HG02588 (cell line): ENCODE measurements around the gene WRNIP1.

Experiments used
- ATAC-seq: cut with Tn5 transposase; IDR thresholded peaks from one replicate; pipeline ENCODE4 v1.9.1; 2021; ENCODE audit warnings: mild to moderate bottlenecking, moderate library complexity; ENCODE audit not compliant: unreplicated experiment

Gene WRNIP1

DNA sequence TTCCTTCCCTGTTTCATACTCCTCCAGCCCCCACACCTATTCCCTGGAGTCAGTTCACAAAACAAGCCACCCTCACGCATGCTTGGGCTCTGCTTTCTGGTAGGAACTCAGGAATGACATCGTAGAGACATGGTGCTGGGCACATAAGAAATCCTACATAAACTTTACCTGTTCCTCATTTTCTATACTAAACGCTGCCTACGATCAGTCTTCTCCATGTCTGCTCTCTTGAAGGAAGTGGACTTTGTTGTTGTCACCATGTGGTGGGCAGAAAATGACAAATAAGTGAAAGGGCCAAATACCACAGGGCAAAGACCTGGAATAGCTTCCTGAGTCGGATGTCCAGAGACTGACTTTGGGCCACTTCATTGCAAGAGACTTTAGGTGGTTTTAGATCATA lies 24.6 kb upstream of the WRNIP1 start:
- ATAC-seq: no peak

DNA sequence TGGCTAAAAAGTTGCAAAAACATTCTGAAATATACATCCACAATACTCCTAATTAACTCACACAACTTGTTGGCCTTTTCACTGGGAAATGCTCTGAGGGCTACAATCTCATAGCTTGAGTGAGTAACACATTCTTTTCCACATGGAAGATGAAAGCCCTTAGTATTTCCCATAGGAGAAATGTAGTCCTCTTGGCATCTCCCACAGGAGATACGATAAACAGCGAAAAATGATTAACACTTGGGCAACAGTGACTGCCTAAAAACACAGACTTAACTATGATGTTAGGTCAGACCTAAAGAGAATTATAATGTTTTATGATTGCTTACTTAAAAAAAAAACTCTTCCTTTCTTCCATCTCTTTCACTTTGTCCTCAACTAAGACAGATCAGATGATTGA lies 23.4 kb upstream of the WRNIP1 start:
- no peak for ATAC-seq

DNA sequence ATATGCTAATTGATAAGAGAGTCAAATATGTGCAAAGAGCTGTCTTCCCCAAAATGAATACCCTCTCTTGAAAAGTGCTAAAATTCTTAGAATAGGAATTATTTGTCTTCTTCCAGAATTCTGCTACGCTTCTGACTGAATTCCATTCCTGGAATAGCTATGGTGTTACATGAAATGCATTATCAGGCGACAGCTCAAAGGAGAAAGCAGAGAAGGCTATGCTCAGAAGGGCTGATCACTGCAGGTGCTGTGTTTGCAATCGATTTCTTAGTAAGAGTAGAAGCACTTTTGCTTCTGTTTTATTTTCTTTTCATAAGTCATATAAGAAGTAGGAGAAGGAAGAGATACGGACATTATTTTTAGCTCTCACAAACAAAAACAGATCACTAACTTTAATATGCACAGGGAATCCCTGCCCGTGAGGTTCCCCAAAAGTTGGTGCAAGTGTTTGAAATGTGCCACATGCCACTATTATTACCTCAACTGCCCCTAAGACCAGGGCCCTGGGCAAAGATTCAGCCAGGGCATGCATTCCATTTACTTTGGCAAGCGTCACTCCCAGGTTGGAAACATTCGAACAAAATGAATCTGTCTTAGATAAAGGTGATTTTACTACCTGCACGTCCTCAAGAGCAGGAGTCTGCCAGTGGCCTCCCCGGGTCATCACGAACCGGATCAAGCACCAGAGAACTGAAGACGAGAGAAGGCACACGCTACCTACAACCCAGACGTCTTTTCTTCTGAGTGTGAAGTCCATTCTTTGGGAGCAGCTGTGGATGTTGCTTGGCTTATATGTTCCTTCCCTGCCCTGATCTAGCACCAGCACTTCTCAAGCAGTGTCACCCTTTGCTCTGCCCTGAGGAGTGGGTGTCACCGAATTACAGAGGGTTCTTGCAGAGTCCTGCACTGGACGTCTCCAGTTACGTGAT lies 21.6 kb upstream of the WRNIP1 start:
- ATAC-seq: no peak

DNA sequence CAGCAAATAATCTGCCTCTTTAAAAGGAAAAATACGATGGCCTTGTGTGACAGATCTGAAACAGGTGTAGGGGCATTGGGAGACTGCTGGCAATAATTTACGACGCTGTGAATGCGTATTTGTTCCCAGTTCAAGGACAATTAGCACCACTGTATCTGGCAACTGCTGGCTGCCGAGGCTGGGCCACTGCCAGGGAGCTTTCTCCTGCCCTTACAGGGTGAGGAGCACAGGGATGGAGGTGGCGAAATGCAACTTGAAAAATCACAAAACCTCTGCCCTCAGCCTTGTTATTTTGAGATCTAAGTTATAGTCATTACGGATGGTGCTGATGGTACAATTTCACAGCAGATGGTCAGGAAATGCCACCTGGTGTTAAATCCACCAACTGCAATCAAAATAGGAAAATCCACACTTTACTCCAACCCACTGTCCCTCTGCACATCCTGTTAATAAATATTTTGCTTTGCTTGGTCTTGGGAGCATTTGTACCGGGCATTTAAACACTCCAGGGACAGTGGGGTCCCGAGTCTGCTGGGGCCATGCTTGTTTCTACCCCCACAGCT lies 20.9 kb upstream of the WRNIP1 start:
- ATAC-seq: no peak

DNA sequence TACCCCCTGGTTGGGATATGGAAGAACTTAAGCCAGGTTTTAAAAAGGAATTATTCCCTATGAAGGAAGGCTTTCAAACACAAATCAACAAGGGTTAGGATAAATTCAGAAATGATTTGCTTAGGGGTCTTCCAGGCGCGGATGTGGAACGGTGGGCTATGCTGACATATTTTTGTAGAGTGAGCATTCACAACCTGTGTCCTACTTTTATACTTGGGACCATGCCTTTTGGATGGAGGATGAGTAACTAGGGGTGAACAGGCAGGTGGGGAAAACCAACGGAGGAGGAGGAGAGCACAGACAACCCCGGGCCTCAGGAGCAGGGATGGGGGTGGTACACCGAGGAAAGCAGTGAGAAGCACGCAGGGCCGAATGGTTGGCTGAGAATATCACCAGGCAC lies 20.4 kb upstream of the WRNIP1 start:
- ATAC-seq: no peak

DNA sequence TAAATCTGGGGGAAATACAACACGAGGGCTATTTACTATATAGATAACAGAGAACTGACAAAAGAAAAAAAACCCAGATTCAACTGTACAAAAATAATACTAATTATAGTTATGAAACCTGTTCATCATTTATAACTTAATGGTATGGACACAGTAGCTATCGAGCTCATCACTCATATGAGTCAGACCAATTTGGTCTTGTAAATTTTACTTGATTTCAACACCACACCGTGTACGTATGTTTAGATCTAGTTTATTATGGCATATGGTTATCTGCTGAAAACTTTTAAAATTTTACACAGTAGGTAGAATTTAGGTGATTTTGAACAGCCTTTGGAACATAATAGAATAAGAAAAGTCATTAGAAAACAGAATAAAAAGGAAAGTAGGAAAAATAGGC lies 19.9 kb upstream of the WRNIP1 start:
- ATAC-seq: no peak

DNA sequence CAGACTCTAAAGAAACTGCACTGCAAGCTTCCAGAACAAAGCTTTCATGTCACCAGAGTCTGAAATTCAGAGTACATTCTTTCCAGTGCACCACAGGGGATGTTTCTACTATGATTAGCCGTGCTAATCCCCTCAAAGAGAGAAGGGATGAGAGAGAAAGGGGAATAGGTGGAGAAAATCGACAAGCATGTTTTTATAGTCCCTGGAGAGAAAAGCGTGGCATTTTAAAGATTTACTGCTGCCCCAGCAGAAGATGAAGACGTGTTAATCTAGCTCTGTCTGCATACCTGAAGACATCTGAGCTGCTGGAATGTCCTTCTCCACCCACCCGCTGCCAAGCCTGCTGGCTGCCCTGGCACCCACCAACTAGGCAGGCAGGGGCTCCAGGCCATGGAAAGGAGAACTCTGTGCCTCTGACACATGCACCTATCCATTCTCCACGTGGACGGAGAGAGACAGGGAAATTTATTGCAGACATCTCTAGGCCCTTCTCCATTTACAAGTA lies 18.6 kb upstream of the WRNIP1 start:
- no peak for ATAC-seq

DNA sequence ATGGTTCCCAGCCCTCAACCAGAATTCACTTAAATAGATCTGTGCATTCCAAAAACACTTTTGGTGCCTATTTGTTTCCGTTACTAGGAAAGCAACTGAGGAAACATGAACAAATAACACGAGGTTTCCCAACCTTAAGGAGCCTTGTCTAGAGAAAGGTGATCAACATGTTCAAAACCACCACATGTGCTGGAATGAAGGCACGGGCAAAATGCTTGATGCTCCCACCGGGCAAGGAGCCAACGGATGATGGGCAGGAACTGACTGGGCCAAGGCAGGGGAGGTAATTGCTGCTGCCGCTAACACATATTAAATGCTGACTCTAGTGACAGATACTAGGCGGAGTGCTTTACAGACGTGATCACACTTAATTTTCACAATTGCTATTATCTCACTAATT lies 17.0 kb upstream of the WRNIP1 start:
- ATAC-seq: no peak

DNA sequence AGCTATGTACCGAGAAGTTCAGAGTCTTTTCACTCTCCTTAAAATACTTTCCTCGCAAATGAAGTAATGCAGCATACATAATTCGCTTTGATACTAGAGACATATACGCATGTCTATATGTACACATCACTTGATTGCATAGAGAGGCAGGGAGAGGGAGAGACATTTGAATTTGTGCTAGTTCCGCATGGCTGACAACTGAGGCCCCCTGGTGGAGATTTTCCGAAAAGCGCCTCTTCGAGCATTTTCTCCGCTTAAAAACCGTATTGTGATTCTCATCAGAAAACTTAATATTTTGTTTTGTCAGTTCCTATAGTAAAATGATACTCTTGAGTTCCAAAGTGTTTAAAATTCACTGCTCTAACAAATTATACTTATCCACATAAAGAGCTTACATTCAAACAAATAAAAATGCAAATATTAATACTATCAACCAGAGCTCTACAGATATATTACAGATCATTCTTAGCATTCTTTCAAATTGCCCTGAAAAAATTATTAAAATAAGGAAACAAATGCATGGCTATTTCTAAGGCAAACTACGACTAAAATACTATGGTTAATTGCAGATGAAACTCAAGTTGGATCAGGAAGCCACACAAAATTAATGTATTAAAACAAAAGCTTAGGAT lies 15.1 kb upstream of the WRNIP1 start:
- no peak for ATAC-seq

DNA sequence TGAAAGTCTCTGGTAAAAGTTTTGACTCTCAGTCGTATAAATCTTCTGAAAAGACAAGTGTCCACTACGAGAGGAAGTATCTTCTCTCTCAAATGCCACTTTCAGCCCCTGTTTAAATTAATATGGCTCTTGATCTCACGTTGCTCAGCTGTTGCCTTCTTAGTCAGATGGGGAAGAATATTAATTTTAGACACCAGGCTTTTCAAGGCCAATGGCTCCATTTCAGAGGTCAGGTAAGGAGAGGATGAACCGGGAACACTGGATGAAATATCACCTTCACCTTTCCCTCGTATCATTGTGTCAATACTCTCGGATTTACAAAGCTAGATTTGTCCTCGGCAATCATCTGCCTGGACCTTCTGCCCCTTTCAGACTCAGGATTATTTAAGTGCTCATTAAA lies 14.4 kb upstream of the WRNIP1 start, which contains the start of gene MYLK4:
TSS of gene MYLK4 (minus strand) at position 91 of the 400 bp plus-strand sequence. CDS start 1,628 bp downstream, outside the sequence.
- no peak for ATAC-seq

DNA sequence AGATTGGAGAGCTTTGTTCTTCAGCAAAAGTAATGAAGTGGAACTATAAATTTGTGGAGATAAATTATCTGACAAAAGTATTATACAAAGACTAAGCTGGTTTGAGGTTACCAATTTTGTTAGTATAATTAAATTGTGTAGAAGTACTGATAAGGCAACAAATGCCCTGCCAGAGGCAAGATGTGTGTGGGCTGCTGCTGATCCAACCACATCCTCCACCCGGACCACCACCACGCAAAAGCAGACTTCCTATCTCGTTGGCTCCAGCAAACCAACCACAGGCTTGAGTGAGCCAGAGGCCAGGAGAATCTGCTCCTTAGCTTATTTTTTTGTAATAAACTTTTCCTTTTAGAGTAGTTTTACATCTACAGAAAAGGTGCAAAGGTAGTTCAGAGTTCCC lies 13.3 kb upstream of the WRNIP1 start:
- no peak for ATAC-seq

DNA sequence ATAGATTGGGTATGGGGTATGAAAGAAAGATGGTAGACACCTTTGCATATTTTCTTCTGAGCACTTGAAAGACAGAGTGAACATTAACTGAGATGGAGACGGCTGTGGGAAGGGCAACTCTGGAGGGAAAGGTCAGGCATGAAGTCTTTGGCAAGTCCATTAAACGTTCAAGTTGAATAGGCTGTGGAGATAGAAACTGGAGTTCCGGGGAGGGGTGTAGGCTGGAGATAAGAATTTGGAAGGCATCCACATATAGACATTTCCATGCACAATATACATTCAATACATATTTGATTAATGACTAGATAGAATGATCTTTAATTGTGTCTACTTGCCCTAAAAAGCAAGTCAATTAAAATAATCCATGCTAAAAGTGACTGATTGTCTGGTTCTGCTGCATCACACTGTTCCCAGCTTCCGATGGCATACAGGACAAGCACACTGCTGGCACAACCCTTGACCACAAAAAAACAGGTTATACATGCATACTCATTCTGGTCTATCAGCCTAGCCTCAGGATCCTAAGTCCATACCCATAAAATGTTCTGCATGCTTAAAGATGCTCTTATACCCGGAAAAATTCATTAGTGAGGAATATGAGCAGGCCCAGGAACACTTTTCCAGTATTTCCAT lies 12.6 kb upstream of the WRNIP1 start:
- no peak for ATAC-seq

DNA sequence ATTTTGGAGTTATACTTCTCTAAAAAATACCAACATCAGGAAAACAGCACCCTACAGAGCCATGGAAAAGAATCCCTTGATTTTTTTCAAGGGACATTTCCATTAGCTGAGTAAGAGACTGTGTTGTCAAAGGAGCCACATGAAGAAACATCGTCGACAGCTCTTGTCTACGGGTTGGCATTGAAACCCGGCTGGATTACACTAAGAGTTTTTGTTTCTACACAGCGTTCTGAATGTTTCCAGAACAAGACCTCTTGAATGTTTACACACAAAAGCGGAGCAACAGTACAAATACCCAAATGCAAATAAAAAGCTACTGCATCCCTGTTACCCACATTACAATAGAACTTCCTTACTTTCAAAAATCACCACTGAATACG lies 12.1 kb upstream of the WRNIP1 start:
- no peak for ATAC-seq

DNA sequence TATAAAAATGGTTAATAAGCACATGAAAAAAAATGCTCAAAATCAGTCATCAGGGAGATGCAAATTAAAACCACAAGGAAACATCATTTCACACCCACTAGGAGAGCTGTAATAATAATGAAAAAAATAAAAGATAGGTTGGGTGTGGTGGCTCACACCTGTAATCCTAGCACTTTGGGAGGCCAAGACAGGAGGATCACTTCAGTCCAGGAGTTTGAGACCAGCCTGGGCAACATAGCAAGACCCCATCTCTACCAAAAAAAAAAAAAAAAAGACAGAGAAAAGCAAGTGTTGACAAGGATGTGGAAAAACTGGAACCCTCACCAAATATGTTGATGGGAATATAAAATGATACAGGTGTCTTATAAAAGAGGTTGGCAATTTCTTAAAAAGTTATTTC lies 11.4 kb upstream of the WRNIP1 start:
- no peak for ATAC-seq

DNA sequence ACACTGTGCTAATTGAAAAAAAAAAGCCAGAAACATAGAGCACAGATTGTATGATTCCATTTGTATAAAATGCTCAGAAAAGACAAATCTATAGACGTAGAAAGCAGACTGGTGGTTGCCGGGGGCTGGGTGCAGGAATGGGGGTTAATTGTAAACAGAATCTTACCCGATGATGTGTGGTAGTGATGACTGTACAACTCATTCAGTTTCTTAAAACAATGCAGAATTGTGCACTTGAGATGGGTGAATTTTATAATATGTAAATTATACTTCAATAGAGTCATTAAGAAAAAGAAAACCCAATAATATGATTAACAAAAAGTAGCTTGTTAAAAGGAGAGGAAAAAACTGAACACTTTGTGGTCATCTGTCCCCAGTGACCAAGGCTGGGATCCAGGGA lies 10.8 kb upstream of the WRNIP1 start:
- ATAC-seq: no peak

DNA sequence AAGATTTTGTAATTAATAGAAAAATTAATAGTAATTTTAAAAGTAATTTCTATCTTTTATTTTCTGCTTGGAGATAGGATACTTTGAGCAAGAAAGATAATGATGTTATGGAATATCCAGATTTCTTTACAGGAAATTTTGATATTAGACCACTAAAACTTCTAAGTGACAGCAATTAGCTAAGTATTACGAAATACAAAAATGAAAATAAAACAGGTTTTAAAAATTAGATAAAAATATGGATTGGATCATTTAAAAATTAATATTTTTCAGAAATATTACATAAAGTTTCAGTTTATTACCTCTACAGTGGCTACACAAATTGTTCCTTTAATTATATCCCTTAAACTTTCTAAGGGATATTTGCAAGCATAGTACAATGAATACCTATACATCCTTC lies 10.3 kb upstream of the WRNIP1 start:
- no peak for ATAC-seq

DNA sequence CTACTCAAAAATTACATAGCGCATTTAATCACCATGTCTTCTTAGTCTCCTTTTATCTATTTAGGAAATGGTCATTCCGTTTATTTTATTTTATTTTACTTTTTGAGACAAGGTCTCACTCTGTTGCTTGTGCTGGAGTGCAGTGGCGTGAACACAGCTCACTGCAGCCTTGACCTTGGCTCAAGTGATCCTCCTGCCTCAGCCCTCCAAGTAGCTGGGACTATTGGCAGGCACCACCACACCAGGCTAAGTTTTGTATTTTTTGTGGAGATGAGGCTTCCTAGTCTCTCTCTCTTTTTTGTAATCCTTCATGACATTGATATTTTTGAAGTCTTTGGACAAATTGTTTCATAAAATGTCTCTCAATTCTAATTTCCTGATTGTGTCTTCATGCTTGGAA lies 9.7 kb upstream of the WRNIP1 start:
- no peak for ATAC-seq

DNA sequence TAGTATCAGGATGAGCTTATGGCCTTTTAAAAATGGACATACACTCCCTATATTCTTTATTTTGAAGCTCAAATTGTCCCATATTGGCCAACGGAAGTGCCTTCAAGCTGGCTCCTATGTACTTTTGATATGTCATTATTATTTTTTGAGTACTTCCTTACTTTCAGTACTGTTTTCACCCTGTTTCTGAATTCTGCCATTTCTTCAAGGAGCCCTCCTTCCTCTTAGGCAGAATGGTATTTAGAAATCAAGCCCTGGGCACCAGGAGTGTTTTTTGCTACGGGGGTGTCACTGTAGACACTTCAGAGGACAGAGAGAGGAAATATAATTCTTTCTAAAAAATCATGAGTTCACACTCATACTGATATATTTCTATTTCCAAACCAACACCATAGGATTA lies 9.0 kb upstream of the WRNIP1 start:
- no peak for ATAC-seq

DNA sequence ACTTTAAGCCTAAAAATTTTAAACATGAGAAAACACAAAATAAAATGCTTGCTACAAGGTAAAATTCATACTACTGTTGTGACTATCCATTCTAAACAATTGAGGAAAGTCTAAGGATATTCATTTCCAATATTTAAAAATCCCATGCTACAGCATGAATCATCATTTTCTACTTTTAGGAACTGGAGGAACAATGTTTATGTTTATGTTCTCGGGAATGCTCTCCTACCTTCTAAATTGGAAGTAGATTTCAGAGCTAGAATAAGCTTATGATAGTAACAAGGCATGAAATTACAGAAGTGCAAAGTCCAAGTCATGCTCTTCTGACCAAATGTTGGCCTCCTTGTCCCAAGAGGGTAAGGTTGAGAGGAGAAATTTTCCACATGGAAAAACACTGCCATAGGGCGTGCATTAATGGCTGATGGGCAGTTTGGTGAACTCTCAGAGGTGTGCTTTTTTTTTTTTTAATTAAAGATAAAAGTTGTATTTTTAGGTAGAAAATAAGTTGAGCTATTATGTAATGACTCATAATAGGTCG lies 8.4 kb upstream of the WRNIP1 start:
- no peak for ATAC-seq

DNA sequence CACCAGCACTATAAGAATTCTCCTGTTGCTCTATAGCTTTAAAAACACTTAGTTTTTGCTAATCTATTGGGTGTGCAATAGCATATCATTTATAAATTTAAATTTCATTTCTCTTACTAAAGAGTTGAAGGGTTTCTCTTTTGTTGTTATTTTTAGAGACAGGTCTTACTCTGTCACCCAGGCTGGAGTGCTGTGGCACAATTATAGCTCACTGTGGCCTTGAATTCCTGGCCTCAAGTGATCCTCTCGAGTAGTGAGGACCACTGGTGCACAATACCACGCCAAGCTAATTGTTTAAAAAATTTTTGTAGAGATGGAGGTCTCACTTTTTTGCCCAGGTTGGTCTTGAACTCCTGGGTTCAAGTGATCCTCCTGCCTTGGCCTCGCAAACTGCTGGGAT lies 6.2 kb upstream of the WRNIP1 start:
- no peak for ATAC-seq
